Transverse colon (tissue), 4 donors: ENCODE measurements around the gene ALOX15B.

Experiments
- EP300 ChIP-seq: sonication (generic); formaldehyde crosslinking; IDR thresholded peaks from one replicate; pipeline ENCODE4 v1.6.1; 2017; ENCODE audit warnings: antibody characterized with exemption, low read depth
- POLR2A ChIP-seq: fragments of 450-650 bp; IDR thresholded peaks from one replicate; pipeline ENCODE4 v1.6.1; 2016; ENCODE audit warnings: antibody characterized with exemption, mild to moderate bottlenecking, moderate library complexity
- POLR2AphosphoS5 ChIP-seq, 3 donors: sonication (generic); formaldehyde crosslinking; IDR thresholded peaks; one replicate each; pipeline ENCODE4 v1.6.1; 2016; ENCODE audit warnings: antibody characterized with exemption in 3 of 3
- TF ChIP-seq, protein P1 (sequence below), 5 experiments: fragments of 200-600 bp in 3 of 5; fragments of 450-650 bp in 2 of 5; sonication (generic) in 3 of 5; IDR thresholded peaks; 1 replicate in 2 of 5; 2 replicates in 3 of 5; pipeline ENCODE4 v1.5.1; 2016 to 2017; ENCODE audit warnings: antibody characterized with exemption in 5 of 5, inconsistent platforms in 3 of 5, mild to moderate bottlenecking in 2 of 5, moderate library complexity in 1 of 5

DNA sequence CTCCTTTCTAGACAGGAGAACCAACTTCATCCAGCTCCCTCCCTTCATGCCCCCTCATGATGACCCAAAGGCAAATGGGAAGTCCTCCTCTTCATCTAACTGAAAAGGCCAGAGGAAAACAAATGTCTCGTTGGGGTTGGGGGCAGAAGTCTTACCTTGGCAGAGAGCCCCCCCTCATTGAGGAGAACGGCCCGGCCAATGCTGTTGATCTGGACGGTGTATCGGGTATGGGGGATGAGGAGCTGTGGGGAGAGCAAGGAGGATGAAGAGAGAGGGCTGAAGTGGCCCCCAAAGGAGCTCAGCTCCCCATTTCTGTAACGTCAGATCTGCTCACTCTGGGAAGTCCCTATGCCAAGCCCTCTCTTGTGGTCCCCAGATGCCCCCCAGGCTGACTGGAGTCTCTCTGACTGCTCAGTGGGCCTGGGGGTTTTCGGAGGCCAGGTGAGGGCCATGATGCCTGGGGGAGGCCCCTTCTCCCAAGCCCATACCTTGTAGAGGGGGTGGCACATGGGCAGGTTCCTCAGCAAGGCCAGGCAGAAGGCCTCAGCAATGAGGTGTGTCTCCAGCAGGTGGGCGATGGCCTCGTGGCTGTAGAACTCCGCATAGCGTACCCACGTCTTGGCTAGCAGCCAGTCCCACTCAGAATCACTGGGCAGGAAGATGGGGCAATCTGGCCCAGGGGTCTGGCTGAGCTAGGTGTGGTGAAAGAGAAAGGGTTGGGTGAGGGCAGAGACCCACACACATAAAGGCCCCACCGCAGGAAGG is 37.8 kb downstream of the ALOX15B start:
- TF ChIP-seq, protein P1, sequence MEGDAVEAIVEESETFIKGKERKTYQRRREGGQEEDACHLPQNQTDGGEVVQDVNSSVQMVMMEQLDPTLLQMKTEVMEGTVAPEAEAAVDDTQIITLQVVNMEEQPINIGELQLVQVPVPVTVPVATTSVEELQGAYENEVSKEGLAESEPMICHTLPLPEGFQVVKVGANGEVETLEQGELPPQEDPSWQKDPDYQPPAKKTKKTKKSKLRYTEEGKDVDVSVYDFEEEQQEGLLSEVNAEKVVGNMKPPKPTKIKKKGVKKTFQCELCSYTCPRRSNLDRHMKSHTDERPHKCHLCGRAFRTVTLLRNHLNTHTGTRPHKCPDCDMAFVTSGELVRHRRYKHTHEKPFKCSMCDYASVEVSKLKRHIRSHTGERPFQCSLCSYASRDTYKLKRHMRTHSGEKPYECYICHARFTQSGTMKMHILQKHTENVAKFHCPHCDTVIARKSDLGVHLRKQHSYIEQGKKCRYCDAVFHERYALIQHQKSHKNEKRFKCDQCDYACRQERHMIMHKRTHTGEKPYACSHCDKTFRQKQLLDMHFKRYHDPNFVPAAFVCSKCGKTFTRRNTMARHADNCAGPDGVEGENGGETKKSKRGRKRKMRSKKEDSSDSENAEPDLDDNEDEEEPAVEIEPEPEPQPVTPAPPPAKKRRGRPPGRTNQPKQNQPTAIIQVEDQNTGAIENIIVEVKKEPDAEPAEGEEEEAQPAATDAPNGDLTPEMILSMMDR (IDR thresholded peaks at IDR 0.05), result no peak
- TF ChIP-seq POLR2AphosphoS5 (IDR thresholded peaks at IDR 0.05), result no peak
- TF ChIP-seq POLR2A, result no peak
- TF ChIP-seq EP300, result no peak
